HG03066 (cell line): Measurements from ENCODE around the gene PRKAG2.

Source experiments
- ATAC-seq: cut with Tn5 transposase; IDR thresholded peaks from one replicate; pipeline ENCODE4 v1.9.1; 2021; ENCODE audit warnings: low read depth; ENCODE audit not compliant: unreplicated experiment

Gene PRKAG2

DNA sequence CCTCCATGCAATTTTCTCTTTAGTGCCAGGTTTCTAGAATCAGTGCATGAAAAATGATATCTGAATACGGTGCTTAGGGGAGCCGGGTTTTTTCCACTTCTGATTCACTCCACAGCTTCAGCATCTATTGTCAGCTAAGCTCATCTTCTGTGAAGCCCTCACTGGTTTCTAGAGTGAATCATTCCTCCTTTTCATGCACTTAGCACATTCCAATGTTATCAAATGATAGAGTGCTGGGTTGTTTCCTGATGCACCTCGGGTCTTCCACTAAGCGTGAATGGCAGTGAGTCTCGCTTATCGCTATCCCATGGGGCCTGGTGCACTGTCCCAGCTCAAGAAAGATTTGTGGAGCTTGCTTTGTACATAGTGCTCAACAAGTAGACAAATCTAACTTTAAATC, 186.3 kb downstream of the PRKAG2 start:
- ATAC-seq = no peak

GRCh38 chr7:151689196-151689971, 187.5 kb downstream of the PRKAG2 start:
- ATAC-seq = no peak

- no peak for ATAC-seq
Measured at GRCh38 chr7:151688236-151688780, 188.6 kb downstream of the PRKAG2 start.

- ATAC-seq = no peak
Measured at GRCh38 chr7:151687523-151688235, 189.2 kb downstream of the PRKAG2 start.

DNA sequence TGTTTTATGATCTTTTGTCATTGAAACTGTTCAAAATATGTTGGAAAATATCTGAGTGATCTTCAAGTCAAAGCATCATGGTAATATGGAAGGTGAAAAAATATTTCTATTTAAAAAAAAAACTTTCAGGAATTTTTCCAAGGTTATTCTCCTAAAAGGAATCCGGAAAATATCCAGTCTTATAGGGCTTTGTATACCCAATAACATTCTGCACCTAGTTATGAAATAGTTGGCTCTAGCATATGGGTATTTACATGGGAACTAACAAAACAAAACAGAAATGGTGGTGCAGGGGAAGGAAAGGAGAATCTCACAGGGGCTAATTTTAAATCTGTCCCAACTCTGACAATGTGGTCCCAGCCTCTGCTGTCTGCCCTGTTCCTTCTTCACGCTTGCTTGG, 190.1 kb downstream of the PRKAG2 start:
- ATAC-seq = no peak

DNA sequence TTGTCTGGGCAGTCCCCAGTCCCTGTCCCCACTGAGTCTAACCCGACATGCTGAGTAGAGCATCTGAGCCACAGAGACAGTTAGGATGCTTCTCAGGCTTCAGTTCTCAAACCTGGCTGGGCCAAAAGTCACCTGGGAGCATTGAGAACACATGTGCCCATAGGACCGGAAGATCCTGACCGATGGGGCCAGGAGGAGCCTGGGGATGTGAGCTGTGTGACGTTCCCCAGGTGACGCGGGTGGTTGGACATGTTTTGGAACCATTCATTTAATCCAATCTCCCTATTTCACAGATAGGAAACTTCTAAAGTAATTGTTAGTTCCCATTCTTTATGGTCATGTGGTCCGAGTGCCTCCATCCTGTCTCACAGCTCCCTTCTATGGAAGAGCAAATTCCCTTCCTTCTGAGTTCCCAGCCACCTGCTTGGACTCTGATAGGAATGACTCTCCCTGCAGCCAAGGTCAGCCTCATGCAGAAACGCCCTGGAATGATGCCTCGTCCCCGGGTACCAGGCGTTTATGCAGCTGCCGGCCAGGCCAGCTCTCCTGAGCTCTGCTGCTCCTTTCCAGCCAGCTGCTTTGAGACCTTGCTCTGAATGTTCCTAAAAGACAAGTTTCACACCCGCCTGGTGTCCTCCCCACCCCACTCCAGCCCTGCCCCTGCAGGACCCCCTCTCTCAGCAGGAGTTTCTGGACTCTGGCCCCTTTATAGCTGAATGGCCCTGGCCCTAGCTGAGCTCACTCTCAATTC, 190.7 kb downstream of the PRKAG2 start:
- ATAC-seq = no peak

GRCh38 chr7:151684408-151685175, 192.3 kb downstream of the PRKAG2 start:
- ATAC-seq = no peak

GRCh38 chr7:151683615-151684407, 193.1 kb downstream of the PRKAG2 start:
- no peak for ATAC-seq

DNA sequence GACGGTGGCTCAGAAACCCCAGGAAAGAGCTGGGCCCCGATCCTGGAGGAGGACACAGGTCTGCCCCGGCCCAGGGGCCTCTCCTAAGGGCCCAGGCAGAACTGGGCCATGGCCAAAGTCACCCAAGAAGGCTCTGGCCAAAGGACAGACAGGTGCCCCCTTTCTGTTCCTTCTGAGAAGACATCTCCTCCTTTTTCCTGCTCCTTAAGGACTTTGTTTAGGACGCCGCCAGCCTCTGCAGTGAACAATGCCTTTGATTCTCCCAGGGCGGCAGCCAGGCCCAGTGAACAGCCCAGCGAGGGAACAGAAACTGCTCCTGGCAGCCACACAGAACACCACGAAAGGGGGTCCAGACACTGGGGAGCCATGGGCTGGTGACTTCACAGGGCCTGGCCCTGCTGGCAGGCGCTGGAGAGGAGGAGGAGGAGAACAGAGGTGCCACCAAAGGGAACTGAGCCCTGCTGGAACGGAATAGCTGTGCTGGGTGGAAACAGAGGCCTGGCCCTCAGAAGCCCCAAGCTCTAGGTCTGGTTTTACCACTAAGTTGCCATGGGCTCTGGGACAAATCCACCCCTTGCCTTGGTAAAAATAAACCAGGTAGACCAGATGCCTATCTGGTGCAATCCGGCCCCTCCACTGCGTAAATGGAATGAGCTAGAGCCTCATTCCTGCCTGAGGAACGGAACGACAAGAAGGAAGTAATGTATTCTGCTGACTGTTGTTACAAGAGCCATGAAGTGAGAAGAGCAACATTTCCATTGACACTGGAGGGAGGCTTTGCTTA, 193.9 kb downstream of the PRKAG2 start:
- ATAC-seq = no peak

DNA sequence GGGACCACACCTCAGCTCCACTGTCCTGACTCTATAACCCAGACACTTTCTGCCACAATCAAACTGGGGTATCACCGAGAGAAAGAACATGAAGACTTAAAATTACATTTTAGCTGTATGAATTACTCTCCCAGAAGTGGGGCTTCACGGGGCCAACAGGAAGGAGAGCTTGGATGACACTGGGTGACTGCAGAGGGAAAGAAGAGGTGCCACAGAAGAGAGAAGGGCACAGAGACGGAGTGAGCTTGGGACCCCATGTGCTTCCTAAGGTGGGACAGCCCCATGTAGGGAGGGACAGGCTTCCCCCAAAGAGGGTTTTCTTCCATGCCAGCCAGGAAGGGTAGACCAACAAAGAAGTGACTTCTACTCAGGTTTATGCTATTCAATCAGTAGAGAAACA, 195.2 kb downstream of the PRKAG2 start:
- no peak for ATAC-seq

- ATAC-seq = no peak
Measured at GRCh38 chr7:151680810-151681209, 196.1 kb downstream of the PRKAG2 start.

GRCh38 chr7:151679881-151680612, 196.9 kb downstream of the PRKAG2 start:
- ATAC-seq = no peak

DNA sequence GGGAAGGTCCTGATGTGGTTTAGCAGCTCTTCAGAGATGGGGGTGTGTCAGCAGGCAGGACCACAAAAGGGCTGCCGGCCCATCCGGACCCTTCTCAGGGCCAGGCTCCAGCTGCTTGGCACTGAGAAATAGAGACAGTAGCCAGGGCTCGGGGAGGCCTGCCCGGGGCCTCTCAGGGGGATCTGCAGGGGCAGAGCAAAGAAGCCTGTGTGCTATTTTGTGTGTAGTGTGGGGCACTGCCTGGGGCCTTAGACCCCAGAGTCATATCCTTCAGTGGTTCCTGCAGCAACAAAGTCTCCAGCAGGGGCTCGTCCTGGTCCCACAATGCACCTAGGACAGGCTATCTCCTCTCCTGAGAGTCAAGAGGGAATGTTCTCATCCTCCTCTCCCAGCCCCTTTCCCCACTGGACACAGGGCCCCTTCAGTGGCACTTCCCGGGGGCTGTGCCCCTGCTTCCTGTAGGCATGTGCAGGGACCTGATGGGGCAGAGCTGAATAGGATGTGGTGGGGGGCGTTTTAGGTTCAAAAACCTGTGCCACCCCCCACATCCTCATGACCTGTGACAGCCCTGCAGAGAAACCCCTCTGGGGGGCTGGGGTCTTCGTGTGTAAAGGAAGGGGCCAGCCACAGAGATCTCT, 197.7 kb downstream of the PRKAG2 start:
- ATAC-seq = no peak

- no peak for ATAC-seq
Measured at GRCh38 chr7:151678227-151678604, 198.7 kb downstream of the PRKAG2 start.

GRCh38 chr7:151677581-151678226, 199.2 kb downstream of the PRKAG2 start:
- ATAC-seq = no peak

DNA sequence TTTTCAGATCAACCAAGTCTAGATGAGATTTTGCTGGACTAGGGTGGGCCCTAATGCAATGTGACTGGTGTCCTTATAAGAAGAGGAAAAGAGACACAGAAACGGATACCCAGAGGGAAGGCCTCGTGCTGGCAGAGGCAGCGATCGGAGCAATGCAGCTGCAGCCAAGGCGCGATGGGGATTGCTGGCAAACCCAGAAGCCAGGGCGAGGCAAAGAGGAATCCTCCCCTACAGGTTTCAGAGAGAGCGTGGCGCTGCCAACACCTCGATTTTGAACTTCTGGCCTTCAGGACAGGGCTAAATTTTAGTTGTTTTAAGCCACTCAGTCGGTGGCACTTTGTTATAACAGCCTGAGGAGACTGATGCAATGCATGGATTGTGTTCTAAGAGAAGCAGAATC, 200.2 kb downstream of the PRKAG2 start:
- no peak for ATAC-seq

DNA sequence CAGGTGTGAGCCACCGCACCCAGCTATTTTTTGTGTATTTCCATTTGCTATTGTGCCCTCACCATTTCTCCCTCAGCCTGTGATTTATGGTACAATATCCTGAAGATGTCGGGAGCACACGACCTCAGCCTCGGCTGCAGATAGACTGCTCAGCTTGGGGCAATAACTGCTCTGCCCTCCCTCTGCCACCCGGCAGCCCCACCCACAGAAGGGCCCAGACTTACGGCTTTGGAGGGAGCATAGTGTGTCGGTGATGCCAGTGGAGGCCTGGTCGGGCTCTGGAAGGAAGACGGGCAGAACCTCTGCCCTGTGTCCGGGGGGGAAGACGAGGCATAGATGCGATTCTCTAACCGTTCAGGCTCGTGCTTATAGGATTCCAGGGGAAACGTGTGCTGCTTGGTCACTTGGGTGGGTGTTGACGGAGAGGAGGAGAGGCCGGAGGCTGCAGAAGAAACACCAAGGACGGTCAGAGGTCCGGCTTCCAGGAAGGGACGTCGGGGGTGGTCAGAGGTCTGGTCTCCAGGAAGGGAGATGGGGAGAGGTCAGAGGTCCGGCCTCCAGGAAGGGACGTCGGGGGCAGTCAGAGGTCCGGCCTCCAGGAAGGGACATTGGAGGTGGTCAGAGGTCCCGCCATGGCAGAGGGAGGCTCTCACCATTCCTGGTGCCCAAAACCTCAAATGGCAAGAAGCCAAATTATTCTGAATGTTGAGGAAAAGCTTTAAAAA, 201.6 kb downstream of the PRKAG2 start:
- no peak for ATAC-seq
